ENCODE measurements around the gene FAM222B.
"Not testable (repeated sequence)": the region's sequence is repeated elsewhere in the genome, so short reads cannot be mapped to it uniquely, and the experiment has no call there.

Gene FAM222B, protein sequence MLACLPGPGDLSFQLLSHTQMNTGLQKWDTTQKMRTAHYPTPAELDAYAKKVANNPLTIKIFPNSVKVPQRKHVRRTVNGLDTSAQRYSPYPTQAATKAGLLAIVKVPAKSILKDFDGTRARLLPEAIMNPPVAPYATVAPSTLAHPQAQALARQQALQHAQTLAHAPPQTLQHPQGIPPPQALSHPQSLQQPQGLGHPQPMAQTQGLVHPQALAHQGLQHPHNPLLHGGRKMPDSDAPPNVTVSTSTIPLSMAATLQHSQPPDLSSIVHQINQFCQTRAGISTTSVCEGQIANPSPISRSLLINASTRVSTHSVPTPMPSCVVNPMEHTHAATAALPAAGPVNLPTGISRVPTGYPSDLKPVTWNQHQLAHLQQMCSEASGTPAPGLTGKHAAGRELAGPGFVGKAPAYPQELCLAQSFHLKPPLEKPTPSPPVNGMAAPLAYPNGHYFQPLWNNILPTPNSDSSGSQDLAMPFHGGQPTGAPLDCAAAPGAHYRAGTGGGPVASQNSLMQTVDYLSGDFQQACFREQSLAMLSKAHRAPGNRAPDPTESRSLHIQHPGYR

DNA sequence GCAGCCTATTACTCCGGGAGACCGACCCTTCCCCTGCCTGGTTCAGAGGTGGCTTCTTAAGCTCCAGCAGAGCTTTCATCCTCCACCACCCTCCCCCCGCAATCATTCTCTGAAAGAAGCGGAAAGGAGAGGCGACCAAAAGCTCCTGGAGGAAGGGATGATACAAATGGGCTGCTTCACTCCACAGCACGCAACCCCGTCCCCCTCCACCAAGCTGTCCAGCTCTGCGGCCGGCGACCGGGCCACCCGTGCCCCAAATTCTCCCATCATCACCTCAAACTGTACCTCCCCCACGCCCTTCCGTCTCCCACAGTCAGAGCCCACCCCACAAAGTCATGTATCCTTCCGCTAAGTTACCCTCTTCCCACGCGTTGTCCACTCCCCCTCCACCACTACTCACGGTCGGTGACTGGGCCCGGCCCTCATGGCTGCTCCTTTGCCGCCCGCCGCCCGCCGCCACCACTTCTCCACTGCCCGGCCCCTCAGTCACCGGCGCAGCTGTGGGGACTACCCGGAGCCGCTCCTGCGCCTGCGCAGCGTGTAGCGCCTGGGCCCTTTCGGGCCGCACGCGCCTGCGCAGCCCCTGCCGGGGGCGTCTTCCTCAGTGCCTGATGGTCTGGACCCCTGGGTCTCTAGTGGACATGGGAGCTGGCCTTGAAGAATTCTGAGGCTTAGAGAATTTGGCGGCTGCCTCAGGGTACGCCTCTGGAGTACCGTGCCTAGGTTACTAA, at the start of gene FAM222B:
Gene FAM222B (minus strand): TSS at position 509 of the 731 bp plus-strand sequence. CDS start 76,123 bp downstream, outside the sequence.
- peak; percentile 86 to 89 for DNase-seq

DNA sequence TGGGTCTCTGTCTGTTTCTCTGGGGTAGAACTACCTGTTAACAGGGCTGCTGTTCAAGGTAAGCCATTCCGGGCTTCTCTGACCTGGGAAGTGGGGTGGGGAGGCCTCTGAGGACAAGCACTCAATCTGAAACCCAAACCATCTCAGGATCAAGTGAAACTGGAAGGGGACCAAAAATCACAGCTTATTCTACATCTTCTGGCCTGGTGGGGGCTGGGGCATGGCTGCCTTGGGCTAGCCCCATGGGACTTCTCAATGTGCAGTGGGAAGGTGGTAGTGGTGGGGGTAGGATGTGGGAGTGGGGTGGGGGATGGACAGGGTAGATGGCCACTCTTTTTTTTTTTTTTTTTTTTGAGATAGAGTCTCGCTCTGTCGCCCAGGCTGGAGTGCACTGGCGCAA, 49.4 kb upstream of the FAM222B start:
- no peak for DNase-seq

DNA sequence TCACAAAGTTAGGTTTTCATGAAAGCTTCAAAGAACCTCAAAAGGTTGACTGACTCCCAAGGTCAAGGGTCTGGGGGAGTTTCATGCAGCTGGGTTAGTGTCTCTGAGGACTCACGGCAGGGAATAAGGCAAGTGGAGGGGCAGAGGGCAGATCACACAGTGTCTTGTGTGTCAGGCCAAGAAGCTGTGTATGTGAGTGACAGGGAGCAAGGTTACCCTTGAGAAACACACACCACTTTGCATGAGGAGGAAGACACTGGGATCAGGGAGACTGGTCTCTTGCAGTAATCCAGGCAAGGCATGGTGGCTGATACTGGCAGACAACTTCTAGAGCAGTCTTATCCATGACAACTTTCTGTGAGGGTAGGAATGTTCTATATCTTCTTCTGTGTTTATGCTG, 48.6 kb upstream of the FAM222B start:
- DNase-seq = no peak

DNA sequence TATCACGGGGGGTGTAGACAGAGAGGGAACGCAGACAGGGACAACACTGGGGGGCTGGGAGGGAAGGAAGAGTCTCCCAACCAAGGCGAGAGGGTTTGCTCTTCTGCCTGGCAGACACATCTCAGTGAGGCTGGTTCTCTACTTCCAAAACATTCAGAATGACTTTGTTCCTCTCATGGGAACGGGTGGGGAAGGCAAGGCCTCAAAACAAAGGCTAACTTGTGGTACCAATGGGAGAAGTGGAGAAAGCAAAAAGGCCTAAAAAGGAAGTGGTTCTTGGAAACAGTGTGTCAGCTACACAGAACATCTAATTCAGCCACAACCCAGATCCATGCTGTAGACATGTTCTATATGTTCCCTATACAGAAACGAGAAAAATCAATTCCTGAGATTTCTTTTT, 47.4 kb upstream of the FAM222B start:
- no peak for DNase-seq

DNA sequence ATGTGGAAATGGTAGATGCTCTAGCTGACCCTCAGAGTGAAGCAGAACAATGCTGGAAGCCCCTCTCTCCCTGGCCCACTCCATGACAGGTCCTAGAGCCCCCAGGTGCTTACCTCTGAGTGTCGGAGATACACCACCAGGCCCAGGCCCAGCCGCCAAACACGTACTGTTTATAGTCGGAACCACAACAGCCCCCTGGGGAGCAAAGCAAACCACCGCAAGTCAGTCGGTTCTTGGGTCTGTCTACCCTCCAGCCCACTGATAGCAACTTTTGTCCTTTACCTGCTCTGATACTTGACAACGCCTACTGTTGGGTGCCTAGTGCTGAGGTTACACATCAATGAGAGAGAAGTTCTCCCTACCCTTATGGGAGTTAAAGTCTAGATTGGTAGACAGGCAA, 46.2 kb upstream of the FAM222B start:
- DNase-seq = no peak

DNA sequence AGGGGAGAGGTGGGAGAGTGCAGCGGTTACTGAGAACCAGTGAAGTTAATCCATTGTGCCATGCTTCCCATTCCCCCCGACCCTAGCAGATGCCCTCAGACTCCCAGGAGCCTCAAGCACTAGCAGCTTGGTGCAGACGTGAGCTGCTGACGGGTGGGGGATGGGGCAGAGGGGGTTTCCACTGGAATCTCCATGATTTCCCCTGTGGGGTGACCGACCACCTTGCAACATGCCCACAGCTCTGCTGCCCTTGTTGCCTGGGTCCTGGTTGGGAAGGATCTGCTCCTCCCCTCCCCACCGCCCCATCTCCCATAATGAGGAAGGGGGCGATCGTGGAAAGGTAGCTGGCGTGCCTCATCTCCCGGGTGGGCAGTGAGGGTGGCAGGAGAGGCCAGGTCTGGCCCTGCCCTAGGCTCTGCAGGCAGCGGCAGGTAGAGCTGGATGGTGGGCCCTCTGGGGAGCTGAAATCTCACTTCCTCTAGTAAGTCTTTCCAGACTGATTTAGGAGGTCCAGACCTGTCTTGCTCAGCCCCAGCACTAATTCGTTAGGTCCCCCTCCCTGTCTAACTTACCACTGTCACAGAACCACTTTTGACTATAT, 45.4 kb upstream of the FAM222B start:
- no peak for DNase-seq

DNA sequence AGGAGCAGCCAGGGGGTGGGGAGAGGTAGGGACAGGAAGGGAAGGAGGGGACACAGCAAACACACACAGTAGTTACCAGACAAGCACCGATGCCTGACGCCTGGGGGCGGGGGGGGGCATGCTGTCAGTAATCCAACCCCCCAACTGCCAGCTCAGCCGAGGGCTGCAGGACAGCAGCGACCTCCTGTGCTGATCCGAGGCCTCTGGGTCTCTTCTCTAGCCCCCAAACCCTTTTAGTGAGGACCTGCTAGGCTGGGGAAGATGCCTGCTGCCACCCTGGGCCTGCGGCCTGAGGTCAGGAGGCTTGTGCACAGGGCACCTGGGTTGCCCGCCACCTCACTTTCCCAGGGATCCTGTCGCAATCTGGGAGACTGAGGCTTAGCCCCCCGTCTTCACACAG, 43.4 kb upstream of the FAM222B start:
- DNase-seq = no peak

DNA sequence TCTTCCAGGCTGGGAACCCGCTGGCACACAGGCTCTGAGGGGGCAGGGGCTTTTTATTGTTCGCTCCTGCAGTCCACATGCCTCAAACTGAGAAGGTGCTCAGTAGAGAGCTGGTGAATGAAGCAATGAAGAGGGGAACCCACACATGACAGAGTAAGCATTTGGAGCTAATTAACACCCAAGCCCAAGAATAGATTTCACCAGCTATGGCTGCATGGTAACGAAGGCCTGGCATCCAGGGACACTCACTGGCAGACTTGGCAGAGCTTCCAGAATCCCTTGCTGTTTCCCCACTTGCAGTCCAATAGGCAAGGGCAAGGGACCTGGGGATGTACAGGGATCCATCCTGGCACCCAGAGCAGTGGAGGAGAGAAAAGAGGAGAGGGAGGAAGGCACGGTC, 42.8 kb upstream of the FAM222B start:
- DNase-seq = no peak

DNA sequence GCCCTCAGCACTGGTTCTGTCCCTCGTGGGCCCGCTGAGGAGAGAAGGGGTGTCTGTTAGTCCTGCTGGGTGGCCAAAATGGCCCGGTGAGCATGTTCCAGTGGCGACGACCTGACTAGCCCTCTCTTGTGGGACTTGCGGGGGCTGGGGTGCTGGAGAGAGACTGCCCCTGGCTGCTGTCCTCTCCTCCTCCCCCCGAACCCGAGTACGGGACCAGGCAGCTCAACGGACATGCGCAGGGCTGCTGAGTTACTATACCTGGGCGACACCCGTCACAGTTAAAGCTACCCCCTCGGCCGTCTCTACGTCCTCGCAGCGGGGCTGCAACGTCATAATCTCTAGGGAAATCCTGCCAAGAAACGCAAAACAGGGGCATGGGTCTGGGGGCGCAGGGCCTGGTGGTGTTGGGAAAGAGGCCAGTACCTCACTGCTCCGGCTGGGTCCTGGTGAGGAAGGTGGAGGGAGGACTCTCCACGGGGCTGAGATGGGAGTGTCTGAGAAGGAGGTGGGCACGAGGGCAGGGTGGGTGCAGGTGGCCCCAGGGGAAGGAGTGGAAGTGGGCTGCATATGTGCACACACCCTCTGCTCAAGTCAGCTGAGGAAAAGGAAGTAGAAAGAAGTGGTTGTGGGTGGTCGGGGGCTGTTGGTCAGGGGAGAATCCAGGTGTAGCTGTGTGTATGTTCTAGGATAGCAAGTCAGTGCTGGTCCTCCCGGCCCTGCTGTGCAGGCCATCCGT, 41.5 kb upstream of the FAM222B start:
- DNase-seq = no peak

DNA sequence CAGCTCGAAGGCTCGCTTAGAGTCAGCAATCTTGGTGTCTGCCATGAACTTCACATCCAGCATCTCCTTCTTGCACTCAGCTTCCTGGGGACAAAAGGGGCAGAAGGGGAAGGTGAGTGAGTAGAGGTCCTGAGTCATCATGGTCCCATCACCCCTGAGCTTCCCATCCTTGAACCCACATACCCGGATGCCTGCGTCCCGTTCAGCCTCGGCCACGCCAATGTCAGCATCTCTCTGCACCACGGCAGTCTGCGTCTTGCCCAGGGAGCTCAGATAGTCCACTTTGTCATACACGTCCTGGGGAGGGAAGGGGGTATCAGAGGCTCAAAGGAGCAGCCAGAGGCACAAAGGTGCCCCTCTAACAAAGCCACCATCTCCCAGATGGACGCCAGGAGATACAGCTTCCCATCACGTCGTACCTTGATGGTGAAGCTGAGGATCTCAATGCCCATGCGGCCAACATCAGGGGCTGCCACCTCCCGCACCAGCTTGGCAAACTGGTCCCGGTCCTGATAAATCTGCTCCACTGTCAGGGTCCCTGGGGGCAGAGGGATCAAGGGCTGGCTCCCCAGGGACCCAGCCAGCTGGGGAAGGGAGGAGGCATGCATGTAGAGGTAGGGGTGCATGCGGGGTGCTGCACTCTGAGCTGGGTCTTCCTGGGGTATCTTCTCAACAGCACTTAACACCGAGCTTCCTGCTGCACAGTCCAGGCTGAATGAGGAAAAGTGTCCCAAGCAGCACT, 39.7 kb upstream of the FAM222B start:
- no peak for DNase-seq

DNA sequence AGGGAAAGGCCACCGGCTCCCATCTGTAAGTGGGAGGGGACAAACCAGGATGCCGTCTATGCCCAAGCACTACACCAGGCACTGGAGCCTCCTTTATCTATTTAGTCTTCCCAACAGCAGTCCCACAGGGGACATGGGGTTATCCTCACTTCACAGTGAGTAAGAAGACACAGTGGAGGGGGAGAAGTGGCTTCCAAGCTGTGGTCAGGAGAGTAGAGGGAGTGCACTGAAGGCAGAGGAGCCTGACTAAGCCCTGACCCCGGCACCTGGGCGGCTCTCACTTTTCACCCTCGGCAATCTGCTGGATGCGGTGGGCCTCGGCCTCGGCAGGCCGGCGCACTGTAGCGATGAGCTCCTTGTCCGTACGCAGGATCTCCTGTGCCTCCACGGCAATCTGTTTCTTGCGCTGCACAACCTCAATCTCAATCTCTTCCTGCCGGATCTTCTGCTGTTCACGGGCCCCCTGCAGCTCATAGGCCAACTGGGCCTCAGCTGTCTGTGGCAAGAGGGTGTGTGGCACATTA, 39.0 kb upstream of the FAM222B start:
- DNase-seq = no peak

DNA sequence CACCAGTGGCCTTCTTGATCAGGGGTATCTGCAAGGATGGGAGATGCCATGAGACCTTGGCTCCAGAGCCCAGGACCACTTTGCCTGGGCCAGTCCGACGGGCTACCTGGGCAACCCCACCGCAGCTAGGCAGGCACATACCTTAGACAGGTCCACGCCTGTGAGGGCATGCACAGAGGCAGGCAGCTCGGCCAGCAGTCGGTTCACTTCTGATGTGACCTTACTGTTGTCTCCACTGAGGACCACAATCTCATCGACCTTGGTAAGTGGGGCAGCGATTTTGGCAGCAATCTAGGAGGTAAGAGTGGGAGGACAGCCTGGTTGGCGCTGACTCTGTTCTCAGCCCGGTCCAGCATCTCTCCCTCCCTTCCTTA, 38.0 kb upstream of the FAM222B start:
- no peak for DNase-seq

DNA sequence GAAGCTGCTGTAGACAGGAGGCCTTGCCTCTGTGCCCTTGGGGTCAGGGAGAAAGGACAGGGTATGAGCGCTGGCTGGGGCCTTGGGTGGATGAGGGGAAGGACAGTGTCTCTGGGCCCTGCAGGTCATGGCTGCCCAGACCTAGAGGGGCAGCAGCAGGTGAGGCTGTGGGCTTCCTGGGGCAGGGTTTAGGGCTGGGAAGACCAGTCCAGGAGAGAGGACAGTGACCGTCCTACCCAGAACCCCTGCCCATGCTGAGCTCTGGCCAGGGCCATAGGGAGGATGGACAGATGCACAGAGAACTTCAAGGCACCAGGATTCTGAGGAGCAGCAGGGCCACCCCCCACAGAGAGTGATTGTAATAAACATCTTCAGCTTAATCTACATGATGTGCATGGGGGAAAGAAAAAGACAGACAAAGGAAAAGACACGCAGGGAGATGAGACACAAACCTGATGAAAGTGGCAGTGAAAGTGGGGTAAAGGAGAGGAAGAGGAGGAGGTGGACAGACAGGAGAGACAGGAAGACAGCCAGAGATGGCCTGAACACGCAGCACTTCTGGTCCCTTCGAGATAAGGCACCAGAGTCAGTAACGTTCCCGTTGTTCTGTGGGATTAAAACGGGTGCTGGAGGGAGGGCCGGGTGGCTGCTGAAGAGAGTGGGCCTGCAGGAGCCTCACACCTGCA, 37.4 kb upstream of the FAM222B start:
- DNase-seq = no peak

DNA sequence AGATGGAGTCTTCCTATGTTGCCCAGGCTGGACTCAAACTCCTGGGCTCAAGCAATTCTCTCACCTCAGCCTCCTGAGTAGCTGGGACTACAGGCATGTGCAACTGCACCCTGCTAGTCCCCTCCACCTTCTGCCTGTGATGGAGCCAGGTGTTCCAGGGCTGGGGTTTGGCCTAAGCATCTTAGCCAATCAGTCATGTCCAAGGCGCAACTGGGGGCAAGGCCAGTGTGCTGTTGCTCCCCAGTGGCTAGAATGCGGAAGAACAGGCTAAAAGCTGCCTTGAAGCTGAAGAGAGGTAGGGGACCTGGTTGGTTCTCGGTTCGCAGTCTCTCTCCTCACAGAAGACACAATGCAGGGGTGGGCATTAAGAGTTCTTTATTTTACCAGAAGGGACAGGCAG, 36.4 kb upstream of the FAM222B start:
- DNase-seq = no peak

DNA sequence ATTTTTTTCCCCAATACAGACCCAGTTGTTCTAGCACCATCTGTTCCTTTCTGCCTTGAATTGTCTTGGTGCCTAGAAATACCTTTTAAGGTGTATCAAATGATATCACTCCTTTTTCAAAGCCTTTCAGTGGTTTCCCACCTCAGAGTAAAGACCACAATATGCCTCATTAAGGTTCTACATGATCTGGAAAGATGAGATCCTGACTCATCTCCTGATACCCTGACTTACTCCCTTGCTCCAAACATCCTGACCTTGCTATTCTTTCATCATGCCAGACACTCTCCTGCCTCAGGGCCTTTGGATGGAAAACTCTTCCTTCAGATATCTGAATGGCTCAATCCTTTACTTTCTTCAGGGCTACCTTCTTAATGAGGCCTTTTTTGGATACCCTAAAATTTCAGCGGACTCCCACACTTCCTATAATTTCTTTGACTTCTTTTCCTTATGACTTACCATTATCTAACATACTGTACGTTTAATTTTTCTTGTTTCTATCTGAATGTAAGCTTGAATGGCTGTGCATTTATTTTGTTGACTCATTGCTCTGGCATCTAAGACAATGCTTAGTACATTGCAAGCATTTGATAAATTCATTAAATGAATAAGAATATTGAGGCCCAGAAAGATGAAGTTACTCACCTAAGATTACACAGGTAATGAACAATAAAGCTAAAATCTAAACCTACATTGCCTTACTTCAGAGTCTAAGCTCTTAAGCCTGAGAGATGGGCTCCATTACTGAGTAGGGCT, 35.7 kb upstream of the FAM222B start:
- DNase-seq = no peak

DNA sequence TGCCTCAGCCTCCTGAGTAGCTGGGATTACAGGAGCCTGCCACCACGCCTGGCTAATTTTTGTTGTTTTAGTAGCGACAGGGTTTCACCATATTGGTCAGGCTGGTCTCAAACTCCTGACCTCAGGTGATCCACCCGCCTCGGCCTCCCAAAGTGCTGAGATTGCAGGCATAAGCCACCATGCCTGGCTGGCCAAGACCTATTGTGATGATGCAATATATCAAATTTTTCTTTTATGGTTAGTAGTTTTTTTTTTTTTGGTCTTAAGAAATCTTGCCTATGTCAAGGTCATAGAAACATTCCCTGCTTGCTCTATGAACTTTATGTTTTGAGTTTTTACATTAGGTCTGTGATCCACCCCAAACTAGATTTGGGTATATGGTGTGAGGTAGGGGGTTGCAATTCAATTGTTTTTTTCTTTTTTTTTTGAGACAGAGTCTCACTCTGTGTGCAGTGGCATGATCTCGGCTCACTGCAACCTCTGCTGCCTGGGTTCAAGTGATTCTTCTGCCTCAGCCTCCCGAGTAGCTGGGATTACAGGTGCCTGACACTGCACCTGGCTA, 34.6 kb upstream of the FAM222B start:
- not testable (repeated sequence) for DNase-seq

DNA sequence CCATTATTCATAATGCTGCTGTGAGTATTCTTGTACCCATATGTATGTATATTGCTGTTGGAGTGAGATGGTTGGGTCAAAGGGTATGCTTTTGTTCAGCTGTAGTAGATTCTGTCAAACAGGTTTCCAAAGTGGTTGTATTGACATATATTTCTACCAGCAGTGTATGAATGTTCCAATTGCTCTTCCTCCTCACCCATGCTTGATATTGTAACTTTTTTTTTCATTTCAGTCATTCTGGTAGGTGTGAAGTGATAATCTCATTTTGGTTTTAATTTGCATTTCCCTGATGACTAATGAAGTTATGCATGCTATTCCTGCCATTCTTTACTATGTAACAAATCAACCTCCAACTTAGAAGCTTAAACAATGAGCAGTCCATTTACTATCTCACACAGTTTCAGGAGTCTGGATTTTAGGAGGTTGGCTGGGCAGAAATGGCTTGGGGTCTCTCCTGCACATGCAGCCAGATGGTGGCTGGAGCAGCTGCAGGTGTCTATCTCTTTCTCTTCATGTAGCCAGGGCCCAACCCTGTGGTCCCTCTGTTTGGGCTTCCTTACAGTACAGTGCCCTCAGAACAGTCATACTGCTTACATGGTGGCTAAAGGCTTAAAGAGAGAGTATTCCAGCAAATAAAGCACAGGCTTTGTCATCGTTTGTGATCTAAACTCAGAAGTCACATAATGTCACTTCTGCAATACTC, 33.4 kb upstream of the FAM222B start:
- no peak for DNase-seq

DNA sequence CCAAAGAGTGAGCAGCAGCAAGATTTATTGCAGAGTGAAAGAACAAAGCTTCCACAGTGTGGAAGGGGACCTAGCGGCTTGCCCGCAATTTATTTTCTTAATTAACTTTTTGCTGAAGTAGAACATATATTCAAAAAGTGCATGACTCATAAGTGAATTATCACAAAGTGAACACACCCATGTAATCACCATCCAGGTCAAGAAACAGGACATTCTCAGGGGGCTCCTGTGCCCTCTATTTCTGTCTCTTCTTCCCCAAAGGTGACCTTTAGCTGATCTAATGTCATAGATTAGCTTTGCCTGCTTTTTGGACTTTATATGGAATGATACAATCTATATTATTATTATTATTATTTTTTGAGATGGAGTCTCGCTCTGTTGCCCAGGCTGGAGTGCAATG, 32.2 kb upstream of the FAM222B start:
- DNase-seq = no peak

DNA sequence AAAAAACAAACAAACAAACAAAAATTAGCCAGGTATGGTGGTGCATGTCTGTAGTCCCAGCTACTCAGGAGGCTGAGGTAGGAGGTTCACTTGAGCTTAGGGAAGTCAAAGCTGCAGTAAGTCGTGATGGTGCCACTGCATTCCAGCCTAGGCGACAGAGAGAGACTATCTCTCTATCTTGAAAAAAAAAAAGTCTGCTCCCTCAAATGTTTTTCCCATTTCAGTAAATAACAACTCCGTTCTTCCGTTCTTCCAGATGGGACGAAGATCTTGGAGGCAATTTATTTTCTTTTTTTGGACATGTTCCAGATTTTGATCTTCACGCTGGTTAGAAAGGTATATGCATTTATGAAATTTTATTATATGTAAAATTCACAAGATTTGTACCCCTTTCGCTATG, 31.2 kb upstream of the FAM222B start:
- DNase-seq = no peak
